HG02798 (cell line): ENCODE data around the gene SLC6A11.

Experiments
- ATAC-seq: cut with Tn5 transposase; IDR thresholded peaks from one replicate; pipeline ENCODE4 v1.9.1; 2021; ENCODE audit warnings: mild to moderate bottlenecking; ENCODE audit not compliant: unreplicated experiment, poor library complexity

SLC6A11 gene

DNA sequence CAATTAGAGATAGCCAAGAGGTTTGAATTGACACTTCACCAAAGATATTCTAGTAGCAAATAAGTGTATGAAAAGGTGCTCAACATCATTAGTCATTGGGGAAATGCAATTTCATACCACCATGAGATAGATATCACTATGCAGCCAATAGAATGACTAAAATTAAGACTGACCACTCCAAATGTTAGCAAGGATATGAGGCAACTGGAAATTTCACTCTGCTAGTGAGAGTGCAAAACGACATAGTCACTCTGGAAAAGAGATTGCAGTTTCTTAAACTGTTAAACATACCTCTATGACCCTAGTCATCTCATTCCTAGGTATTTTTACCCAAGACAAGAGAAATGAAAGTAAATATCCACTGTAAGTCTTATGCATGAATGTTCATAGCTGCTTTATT lies 27.6 kb upstream of the SLC6A11 start:
- ATAC-seq: no peak

DNA sequence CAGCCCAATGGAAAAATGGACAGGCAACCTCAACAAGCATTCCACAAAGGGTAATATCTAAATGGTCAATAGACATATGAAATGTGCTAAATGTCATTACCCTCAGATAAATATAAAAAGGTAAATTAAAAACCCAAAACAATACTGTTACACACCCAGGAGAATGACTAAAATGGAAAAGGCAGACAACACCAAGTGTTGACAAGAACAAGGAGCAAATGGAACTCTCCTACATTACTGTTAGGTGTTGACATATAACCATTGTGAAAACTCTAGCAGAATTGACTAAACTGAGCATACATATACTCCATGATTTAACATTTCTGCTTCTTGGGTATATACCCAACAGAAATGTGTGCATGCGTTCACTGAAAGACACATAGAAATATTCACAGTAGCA lies 25.3 kb upstream of the SLC6A11 start:
- ATAC-seq: no peak

DNA sequence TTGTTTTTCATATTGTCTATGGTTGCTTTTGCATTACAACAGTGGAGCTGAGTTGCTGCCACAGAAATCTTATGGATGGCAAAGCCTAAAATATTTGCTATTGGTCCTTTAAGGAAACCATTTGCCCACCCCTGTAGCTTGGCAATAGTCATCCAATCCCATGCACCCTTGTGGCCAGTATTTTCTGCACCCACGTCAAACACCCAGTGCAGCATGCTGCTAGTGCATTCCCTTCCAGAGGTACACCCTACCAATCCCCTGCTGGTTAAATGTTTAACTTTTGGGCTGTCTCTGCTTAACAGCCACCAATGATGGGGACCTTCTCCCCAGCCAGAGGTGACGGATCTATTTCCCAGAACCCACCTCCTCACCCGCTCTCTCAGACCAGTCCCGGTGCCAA lies 23.8 kb upstream of the SLC6A11 start:
- no peak for ATAC-seq

DNA sequence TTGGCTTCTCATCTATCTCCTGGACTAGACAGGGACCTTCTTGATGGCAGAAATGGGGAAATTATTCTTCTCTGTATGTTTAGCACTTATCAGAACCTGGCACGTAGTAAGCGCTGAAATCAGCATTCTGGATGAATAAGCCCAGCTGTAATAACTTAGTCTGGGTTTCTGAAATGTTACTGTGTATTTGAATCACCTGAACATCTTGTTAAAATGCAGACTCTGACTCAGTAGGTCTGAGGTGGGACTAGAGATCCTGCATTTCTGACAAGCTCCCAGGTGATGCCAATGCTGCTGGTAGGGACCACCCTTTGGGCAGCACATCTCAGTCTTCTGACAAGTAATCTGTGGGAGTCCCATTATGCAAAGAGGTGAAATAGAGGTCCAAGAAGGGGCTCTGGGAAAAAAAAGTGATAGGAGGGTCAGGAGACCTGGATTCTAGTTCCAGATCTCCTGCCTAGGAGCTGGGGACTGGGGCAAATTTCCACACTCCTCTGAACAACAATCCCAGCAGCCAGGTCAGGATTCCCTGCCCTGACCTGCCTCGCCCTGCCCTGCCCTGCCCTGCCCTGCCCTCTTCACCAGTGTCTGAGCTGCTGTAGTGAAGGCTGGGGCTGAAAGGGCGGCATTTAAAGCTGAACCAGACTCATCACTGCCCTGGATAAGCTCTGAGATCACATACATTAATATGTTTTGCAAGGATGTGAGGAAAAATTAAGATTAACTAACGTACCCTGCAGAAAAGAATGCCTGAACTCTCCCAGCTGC lies 17.2 kb upstream of the SLC6A11 start:
- no peak for ATAC-seq

DNA sequence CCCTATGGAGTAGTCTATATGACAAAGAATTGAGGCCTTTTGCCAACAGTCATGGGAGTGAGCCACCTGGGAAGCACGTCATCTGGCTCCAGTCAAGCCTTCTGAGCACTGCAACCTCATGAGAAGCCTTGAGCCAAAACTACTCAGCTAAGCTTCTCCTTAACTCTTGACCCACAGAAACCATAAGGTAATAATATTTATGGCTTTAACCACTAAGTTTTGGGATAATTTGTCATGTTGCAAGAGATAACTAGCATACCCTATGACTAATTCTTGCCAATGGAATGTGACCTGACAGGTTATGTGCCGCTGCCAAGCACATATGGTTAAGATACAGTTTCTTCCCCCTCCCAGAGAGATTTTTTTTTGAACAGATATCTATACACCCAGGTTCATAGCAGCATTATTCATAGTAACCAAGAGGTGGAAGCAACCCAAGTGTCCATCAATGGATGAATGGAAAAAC lies 11.8 kb upstream of the SLC6A11 start:
- ATAC-seq: no peak

DNA sequence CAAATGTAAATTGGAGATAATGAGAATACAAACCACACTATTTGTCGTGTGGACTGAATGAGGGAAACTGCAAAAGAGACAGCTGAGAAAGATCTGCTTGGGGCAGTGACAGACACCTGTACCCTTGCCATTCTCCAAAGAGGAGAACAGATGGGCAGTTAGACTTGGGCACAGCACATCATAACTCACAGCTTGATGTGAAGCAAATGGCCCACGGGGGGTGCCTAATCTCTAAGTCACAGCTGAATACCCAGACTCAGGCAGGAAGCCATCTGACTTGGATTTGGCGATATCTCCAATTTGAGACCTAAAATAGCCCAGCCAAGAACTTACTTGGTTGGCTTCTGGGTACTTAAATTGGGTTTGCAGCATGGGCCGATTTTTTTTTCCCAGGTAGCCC lies 10.0 kb upstream of the SLC6A11 start:
- no peak for ATAC-seq

DNA sequence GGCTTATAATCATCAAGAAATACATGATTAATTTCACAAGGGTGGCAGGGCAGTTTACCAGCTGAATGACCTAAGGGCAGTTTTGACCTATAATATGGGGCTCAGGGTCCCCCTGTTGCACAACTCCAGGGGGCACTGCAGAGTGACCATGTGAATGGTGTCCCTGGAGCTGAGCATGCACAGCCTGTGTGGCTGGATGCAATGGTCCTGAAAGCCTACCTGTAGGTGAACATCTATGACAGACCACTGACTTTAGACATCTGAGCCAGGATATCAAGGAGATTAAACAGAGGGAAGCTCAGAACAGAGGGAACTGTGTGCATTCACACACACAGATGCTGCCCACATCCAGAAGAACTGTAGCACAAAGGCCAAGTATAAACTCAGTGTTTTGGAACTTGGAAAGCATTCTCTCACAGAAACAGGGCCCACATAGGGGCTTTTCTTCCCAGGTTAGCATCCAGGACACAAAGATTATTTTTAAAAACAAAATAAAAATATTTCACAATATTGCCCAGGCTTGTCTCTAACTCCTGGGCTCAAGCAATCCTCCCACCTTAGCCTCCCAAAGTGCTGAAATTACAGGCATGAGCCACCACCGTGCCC lies 7.8 kb upstream of the SLC6A11 start:
- ATAC-seq: no peak

DNA sequence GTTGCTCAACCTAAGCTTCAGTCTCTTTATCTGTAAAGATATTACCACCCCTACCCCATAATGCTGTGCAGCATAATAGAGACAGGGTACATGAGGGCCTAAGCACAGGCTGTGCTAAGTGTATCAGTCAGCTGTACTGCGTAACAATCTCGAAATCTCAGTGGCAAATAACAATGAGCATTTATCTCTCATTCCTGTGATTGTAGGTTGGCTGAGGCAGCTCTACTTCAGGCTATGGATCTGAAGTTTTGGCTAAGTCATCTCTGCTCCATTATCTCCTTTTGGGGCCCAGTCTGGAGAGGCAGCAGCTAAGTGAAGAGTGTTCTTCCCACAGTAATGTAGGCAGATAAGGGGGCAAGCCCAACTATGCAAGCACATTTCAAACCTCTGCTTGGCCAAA lies 7.1 kb upstream of the SLC6A11 start:
- no peak for ATAC-seq

DNA sequence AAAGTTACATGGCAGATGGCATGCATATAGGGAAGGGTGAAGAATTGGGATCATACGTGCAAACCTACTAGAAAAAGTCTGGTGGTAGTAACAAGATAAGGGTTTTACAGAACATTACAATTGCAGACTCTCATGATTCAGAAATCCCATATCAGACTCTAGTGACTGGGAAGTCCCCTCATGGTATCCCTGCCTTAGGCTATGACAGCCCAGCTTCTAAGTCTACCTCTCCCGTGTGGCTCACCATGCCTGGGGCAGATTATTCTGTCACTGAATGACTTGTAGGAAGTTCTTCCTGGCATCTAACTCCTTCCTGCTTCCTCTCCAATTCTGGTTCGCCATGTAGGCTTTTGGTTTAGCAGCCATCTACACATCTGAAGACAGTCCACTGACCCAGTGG lies 5.7 kb upstream of the SLC6A11 start:
- no peak for ATAC-seq

DNA sequence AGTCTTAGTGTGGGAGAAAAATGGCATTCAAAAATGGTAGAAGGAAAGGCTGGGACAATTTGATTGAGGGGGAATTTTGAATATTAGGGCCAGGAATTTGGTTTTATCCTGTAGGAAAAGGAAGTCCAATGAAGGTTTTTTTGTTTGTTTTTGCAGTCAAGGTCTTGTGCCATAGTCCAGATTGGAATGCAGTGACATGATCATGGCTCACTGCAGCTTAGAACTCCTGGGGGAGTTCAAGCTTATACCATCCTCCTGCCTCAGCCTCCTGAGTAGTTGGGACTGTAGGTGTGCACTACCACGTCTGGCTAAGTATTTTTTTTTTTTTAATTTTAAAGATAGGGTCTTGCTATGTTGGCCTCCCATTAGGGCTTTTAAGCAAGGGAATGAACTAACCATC lies 2.6 kb upstream of the SLC6A11 start:
- ATAC-seq: no peak

DNA sequence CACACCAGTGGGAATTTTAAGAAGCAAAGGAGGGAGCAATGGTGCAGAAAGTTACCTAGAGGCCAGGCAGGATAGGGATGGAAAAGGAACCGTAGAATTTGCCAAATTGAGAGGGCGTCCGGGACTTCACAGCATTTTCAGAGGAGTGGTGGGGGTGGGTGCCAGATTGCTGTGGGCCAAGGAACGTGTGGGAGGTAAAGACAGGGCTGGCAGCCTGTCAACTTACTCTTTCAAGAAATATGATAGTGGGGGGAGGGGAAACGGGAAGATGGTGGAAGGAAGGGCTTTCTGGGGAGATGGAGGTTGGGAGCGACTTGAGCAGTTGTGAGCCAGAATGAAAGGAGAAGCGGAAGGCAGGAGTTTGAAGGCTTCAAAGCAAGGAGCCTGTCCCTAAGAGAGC lies 1.4 kb upstream of the SLC6A11 start:
- no peak for ATAC-seq

DNA sequence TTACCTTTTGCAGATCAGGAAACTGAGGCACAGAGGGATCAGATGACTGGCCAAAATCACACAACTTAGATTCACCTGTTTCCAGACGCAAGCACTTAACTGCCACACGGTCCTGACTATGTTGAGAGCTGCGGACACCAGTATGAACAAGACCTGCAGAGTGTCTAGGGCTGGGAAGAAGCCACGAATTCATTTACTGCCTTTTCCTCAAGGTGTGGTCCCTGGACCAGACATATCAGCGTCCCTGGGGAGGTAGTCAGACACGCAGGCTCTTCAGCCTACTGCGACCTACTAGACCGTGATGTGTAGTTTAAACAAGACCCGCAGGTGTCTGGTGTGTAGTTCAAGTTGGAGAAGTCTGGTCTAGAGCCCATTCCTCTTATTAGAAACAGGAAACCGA lies 541 bp upstream of the SLC6A11 start:
- no peak for ATAC-seq

DNA sequence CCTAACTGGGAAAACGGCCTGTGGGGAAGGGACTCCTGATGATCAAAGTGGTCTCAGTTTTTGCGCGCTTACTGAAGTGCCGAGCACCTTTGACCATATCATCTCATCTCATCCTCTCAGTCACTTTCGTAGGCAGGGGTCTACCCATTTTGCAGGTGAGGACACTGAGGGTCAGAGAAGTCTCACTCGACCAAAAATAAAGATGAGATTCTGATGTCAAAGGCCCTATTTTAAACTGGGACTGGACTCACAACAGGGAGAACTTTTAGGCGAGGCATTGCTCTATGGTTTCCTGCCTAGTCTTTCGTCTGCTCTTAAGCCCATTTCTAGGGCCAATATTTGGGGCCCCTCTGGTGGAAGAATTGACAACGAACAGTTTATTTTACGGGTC lies 830 bp downstream of the SLC6A11 start:
- ATAC-seq: no peak

DNA sequence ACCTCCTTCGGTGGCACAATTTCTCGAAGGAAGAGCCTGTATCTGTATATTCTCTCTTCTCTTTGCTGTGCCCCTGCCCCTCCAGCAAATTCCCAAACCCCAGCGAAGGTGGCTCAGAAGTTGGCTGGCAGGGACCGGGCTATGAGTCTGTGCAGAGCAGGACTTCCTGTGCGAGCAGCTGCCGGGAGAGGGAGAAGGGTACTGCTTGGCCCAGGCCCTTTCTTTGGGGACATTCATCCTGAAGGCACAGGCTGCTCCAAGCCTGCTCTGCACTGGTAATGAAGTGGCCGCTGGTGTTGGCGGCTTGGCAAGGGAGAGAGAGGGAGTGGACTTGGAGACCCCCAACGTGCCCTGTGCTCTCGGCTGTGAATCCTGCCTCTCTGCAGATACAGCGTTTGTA lies 1.5 kb downstream of the SLC6A11 start:
- no peak for ATAC-seq

DNA sequence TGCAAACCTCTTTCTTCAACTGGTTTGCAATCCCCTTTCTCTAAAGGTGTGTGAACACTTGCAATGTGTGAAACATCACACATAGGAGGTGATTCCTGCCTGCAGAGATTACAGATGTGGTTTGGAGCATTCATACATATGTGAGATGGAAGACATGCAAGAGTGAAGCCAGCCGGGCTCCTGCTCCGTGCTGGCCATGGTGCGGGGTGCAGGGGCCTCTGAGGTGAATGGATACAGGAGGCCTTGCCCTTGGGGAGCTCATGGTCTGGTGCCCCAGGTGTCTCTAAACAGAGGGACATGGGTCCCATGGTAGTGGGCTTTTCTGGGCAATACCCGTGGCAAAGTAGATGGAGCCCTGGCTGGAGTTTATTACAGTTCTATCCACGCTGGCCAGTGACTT lies 6.0 kb downstream of the SLC6A11 start:
- ATAC-seq: no peak

DNA sequence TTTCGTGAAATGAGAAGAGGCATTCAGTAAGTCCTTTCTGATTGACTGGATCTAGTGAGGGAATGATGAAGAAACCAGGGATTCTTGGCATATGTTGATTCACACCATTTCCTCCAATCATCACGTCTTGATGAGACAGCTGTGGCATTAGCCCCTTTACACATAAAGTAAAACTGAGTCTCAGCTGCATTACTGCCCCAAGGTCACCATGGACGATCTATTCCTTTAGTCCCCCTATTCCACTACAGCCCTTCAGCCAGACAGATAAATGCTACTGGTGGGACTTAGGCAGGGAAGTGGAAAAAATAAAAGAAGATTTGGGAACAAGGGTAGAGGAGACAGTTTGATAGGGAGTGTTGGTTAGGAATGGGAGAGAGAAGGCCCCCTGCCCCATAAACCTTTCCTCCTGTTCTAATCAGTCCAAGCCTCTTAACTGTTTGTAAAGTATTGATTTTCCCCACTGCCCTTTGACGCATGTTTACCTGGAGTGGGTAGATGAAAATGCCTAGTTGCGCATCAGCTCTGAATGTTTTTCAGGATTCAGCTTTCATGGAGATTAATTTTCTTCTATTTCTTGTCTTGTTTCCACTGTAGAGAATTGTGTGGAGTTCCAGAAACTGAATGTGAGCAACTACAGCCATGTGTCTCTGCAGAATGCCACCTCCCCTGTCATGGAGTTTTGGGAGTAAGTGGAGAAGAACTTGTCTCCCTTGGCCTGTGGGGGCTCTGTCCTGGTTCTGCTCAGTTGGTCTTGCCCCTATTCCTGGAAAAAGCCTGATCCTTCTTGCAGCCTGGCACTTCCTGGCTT lies 6.9 kb downstream of the SLC6A11 start:
- no peak for ATAC-seq

DNA sequence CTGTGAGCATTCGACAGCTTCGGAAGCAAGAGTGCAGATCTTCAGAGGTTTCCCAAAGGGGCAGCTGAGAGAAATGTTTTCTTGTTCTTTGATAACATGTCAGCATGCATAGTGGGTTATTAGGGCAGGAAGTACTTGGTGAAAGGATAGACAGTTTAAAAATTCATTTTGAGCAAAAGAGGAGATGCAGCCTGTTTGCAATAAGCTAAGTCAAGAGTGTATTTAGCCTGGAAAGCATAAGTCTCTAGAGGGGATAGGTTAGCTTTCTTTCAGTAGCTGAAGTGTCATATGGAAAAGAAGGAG lies 7.4 kb downstream of the SLC6A11 start:
- no peak for ATAC-seq

DNA sequence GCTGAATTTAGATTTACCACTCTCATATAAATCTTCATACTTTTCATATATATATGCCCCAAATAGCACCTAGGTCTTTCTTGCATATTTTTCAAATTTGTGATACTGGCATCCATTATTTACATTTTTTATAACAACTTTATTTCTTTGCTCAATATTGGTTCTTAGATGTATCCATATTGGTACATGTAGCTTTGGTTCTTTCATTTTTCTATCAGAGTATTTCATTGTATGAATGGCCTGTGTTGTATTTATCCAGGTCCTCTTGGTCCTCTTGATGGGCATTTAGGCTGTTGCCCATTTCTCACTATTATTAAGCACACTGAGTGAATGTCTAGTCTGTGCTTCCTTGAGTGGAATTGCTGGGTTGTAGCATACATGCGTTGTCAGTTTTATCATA lies 8.4 kb downstream of the SLC6A11 start:
- no peak for ATAC-seq

DNA sequence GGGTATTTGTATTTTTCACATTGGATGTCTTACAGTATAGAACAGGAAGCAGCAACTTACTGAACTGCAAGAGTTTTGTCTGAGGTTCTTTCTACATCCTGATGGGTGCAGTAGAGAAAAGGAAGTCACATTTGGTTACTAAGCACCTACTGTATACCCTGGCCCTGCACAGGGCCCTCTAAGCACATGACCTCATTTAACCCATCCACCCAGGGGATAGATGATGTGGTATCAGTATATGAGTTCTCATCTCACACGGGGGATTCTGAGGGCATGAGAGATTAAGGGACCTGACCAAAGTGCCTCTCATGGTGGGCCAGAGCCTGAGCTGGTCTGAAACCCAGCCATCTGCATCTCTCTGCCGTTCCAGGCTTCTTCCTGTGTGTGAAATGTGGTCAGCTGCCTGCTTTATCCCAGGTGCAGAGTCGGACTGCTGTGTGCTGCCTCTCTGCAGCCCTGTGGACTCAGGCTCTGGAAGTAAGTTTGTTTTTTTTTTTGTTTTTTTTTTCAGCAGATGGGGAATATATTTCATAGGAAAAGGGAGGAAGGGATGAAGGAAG lies 17.9 kb downstream of the SLC6A11 start:
- ATAC-seq: no peak

DNA sequence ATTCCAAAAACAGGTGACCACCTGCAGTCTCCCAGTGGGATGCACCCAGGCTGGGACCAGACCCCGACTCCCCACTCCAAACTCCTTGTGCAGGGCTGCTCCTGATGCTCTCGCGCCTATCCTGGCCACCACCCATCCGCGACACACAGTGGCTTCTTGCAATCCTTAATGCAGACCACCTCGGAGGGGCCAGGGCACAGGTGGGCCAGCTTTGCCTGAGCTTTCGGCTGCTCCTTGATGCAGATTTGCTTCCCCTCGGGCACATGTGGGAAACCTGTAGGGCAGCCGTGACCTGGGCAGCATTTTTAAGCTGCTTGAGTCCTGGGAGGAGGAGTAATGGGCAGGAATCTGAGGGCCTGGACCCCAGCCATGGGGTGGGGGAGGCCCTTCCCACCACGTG lies 18.9 kb downstream of the SLC6A11 start:
- no peak for ATAC-seq

DNA sequence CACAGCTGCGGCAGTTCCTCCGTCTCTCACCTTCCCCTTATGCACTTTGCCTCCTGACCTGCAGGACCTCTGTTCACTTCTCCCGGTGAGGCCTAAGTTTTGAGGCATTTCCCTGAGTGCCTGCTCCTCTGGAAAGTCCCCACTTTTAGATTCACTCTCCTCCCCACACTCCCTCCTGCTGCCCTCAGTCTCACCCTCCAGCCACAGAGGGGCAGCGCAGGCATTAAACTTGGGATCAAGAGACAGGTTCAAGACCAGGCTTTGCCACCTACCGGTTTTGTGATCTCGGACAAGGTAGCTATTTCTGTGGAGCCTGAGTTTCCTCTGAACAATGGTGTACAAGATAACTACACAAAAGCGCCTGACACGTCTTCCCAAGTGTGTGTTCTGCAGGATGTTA lies 19.4 kb downstream of the SLC6A11 start:
- ATAC-seq: no peak
